GM12875 (cell line): ENCODE data around the gene KCNT2.
"Not testable (repeated sequence)": the region's sequence is repeated elsewhere in the genome, so short reads cannot be mapped to it uniquely, and the experiment has no call there.

Source experiments
- H3K4me3 ChIP-seq: one replicate; pipeline ENCODE4 v1.5.1; 2011; ENCODE audit warnings: low read depth, low read length, control low read depth
- TF ChIP-seq, protein P1 (sequence below): IDR thresholded peaks from 2 replicates; pipeline ENCODE4 v1.5.1; 2011; ENCODE audit warnings: low read depth, mild to moderate bottlenecking, control low read depth, inconsistent platforms, low read length, moderate library complexity, borderline replicate concordance; ENCODE audit not compliant: insufficient read depth

Gene KCNT2

DNA sequence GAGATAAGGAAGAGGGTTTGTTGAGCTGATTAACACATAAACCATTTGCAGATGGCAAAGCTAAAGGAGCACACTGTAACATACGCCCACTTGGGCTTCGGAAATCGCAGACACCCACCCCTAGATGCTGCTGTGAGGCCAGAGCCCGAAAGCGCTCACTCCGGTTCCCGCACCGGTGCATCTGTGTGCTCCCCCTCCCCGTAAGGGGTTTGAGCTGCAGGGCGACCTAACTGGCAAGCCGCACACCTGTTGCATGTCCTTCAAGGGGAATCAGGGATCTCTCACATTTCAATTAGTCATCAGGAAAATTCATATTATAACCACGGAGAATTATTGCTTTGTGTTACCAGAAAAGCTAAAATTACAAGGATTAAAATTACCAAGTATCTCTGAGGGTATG, 42.2 kb upstream of the KCNT2 start:
- TF ChIP-seq, protein P1, sequence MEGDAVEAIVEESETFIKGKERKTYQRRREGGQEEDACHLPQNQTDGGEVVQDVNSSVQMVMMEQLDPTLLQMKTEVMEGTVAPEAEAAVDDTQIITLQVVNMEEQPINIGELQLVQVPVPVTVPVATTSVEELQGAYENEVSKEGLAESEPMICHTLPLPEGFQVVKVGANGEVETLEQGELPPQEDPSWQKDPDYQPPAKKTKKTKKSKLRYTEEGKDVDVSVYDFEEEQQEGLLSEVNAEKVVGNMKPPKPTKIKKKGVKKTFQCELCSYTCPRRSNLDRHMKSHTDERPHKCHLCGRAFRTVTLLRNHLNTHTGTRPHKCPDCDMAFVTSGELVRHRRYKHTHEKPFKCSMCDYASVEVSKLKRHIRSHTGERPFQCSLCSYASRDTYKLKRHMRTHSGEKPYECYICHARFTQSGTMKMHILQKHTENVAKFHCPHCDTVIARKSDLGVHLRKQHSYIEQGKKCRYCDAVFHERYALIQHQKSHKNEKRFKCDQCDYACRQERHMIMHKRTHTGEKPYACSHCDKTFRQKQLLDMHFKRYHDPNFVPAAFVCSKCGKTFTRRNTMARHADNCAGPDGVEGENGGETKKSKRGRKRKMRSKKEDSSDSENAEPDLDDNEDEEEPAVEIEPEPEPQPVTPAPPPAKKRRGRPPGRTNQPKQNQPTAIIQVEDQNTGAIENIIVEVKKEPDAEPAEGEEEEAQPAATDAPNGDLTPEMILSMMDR = no peak
- no peak overlapping the region for H3K4me3 ChIP-seq

DNA sequence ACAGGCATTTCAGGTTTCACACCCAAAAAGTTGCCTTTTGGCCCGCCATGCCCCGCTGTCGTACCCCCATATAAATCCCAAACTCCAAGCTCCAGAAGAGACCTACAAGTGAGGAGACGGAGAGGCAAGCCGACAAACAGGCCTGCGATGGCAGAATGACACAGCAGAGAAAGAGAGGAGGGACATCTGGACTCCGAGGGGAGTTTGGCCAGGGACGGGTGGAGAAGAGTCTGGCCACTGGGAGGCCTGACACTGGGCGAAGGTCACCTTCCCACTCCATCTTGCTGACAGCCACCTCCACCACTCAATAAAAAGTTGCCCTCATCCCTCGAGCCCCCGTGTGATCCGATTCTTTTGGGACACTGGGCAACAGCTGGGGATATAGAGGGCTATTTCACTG, 41.8 kb upstream of the KCNT2 start:
- TF ChIP-seq, protein P1 = no peak
- no peak overlapping the region for H3K4me3 ChIP-seq

DNA sequence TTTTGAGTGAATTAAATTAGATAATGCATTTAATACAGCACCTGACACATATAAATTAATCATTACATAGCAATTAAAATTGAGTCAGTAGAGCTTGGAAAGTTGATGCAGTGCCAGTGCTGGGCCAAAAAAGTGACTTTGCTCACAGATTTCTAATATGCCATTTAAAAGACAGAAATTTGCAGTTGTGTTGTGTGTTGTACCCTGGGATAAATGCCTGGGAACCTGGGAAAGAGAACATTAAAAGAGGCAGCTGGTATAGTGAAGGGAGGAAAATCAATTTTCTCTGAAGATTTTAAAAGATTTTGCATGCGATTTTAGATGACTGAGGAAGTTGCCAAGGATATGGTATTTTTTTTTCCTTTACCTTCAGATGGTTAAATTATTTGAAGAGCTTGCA, 32.7 kb upstream of the KCNT2 start:
- TF ChIP-seq, protein P1 = no peak
- H3K4me3 ChIP-seq = no peak overlapping the region

GRCh38 chr1:196639291-196639690, 31.1 kb upstream of the KCNT2 start:
- not testable (repeated sequence) for H3K4me3 ChIP-seq

GRCh38 chr1:196638466-196638865, 30.2 kb upstream of the KCNT2 start:
- TF ChIP-seq, protein P1 = no peak
- no peak overlapping the region for H3K4me3 ChIP-seq

DNA sequence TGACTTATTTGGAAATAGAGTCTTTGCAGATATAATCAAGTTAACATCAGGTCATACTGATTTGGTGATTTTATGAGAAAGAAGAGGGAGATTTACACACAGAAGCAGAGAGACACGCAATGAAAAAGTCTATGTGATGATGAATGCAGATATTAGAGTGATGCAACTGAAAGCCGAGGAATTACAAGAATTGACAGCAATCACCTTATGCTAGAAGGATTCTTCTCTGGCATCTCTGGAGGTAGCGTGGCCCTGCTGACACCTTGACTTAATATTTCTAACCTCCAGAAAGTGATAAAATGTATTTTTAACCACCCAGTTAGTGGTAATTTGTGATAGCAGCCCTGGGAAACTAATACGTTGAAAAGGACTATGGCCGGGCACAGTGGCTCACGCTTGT, 29.4 kb upstream of the KCNT2 start:
- TF ChIP-seq, protein P1 = no peak
- no peak overlapping the region for H3K4me3 ChIP-seq

DNA sequence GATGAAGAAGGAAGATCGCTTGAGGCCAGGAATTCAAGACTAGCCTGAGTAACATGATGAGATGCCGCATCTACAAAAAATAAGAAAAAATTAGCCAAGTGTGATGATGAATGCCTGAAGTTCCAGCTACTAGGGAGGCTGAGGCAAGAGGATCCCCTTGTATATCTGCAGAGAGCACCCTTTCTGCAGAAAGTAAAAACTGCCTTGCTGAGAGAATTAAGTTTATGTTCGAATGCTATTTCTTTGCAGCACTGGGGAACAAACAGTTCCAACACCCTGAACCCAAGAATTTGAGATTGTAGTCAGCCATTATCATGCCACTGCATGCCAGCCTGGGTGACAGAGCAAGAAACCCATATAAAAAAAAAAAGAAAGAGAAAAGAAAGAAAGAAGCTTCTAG, 20.6 kb upstream of the KCNT2 start:
- H3K4me3 ChIP-seq = no peak overlapping the region
- TF ChIP-seq, protein P1 = no peak

GRCh38 chr1:196623079-196623478, 14.8 kb upstream of the KCNT2 start:
- TF ChIP-seq, protein P1 = no peak
- no peak overlapping the region for H3K4me3 ChIP-seq
